ENCODE results near the gene LRRC74B.
"Not testable (repeated sequence)": the region's sequence is repeated elsewhere in the genome, so short reads cannot be mapped to it uniquely, and the experiment has no call there.

The LRRC74B gene

DNA sequence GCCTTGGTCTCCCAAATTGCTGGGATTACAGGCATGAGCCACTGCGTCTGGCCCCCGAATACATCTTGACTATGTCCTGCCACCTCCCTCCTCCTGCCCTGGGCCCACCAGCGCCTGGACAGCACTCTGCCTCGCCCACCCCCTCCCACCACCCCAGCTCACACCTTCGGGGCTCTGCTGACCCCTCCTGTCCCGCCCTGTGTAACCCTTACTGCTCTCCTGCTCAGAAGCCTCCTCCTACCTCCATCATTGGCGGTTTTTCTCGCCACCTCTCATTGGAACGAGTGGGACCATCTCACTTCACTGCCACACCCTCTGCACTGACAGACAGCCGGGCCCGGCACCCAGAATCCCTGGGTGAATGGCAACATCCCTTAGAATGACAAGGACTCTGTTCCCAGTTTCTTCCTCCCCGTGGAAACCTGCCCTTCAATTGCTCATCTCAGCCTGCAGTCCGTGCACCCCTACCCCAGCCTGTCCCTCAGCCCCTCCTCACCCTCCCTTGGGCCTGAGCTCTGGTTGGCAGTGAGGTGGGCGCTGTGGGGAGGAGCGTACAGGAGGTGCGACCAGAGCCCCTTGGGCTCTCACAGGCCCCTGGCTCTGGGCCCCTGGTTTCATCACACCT lies 32.2 kb downstream of the LRRC74B start:
- DNase-seq = no peak

DNA sequence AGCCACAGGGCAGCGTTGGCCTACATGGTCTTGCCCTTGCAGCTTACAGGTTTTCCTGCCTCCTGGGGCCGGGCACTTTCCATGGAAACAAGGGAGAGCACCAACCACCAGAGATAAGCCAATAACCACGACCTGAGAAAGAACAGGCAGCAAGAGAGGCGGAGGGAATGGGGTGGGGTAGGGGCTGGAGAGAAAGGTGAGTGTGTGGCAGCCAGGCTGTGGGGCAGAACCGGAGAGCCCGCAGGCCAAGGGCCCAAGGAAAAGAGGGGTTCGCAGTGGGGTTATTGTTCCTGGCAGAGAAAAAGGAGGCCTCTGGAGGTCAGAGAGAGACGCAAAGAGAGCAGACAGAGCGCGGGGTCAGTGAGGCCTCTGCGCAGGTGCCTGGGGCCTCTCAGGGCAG lies 33.2 kb downstream of the LRRC74B start:
- no peak for DNase-seq

GRCh38 chr22:21079493-21079892 lies 33.7 kb downstream of the LRRC74B start:
- no peak for DNase-seq

GRCh38 chr22:21080435-21081137 lies 34.8 kb downstream of the LRRC74B start:
- DNase-seq = no peak

DNA sequence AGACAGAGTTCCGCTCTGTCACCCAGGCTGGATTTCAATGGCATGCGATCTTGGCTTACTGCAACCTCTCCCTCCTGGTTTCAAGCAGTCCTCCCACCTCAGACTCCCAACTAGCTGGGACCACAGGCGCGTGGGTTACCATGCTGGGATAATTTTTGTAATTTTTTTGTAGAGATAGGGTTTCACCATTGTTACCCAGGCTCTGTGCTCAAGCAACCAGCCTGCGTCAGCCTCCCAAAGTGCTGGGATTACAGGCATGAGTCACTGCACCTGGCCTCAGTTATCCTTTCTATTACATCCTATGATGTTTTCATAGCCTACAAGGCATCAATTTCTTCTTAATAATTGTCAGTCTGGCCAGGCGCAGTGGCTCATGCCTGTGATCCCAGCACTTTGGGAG lies 36.5 kb downstream of the LRRC74B start:
- DNase-seq = no peak

GRCh38 chr22:21087119-21087518 lies 41.4 kb downstream of the LRRC74B start:
- no peak for DNase-seq

GRCh38 chr22:21087926-21088325 lies 42.2 kb downstream of the LRRC74B start:
- DNase-seq = not testable (repeated sequence)

DNA sequence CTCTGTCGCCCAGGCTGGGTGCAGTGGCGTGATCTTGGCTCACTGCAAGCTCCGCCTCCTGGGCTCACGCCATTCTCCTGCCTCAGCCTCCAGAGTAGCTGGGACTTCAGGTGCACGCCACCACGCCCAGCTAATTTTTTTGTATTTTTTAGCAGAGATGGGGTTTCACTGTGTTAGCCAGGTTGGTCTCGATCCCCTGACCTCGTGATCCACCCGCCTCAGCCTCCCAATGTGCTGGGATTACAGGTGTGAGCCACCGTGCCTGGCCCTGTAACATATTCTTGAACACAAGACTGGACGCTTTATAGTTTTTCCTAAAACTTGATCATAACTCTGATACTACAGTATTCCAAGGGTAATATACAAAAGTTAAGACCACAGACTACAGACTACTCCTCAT lies 45.5 kb downstream of the LRRC74B start:
- not testable (repeated sequence) for DNase-seq

DNA sequence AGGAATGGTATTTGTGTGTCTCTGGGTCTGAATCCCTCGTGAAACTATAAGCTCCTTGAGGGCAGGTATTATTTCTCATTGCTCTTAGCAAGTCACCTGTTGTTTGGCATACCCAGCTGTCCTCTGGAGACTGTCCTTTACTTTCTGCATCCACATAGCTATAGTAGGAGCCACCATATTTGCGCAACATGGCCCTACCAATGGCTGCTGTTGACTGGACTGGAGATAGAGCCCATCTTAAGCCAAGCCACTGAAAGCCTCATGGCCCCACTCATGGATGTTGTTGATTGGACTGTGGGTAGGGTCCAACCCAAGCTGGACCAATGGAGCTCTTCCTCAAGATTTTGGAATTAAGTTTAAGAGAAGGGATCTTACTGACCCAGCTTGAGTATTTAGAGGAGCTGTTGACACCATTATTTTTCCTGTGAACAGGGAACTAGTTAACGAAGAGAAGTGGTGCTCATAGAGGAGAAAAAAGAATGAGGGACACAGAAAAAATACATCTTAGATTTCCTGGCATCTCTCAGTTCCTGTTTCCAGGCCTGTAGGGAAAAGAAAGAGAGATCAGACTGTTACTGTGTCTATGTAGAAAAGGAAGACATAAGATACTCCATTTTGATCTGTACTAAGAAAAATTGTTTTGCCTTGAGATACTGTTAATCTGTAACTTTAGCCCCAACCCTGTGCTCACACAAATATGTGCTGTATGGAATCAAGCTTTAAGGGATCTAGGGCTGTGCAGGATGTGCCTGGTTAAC lies 47.2 kb downstream of the LRRC74B start:
- no peak for DNase-seq

- not testable (repeated sequence) for DNase-seq
Observed at GRCh38 chr22:21093555-21094137, 47.9 kb downstream of the LRRC74B start.

DNA sequence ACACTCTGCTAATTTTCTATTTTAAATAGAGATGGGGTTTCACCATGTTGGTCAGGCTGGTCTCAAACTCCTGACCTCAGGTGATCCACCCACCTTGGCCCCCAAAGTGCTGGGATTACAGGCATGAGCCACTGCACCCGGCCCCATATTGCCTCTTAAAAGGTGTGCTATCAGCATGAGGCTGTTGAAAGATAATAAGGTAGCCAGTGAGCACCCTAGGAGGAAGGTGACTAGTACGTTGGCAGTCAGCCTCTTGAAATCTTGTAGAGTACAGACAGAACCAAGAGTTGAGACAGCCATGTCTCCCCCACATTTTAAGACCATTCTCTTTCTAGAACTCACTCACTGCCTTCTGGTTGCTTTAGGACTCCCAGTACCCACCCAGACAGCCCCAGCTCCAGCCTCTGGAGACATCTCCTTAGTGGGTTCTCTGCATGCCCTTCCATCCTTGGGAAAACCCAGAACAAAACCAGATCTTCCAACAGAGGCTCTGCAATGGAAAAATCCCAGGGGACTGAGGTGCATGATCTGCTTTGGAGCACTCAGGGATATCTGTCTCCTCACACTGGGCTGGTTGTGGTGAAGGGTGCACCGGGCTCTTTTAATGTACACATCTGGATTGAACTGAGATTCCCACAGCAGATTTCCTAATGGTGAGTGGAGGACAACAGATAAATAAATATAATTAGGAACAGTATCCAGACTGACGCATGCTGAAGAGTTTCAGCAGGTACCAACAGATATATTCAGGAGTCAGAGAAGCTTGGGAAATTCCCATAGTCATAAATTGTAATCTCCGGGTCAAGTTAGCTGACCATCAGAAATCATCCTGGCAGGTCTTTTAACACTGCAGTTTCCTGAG lies 49.4 kb downstream of the LRRC74B start:
- DNase-seq = no peak

GRCh38 chr22:21095773-21096107 lies 50.0 kb downstream of the LRRC74B start:
- DNase-seq = no peak

DNA sequence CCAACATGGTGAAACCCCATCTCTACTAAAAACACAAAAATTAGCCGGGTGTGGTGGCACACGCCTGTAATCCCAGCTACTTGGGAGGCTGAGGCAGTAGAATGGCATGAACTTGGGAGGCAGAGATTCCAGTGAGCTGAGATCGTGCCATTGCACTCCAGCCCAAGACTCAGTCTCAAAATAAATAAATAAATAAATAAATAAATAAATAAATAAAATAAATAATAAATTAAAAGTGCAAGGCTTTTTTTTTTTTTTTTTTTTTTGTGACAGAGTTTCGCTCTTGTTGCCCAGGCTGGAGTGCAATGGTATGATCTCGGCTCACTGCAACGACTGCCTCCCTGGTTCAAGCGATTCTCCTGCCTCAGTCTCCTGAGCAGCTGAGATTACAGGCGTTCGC lies 51.1 kb downstream of the LRRC74B start:
- DNase-seq = not testable (repeated sequence)

GRCh38 chr22:21098099-21098671 lies 52.4 kb downstream of the LRRC74B start:
- no peak for DNase-seq

GRCh38 chr22:21099578-21099977 lies 53.8 kb downstream of the LRRC74B start:
- no peak for DNase-seq

DNA sequence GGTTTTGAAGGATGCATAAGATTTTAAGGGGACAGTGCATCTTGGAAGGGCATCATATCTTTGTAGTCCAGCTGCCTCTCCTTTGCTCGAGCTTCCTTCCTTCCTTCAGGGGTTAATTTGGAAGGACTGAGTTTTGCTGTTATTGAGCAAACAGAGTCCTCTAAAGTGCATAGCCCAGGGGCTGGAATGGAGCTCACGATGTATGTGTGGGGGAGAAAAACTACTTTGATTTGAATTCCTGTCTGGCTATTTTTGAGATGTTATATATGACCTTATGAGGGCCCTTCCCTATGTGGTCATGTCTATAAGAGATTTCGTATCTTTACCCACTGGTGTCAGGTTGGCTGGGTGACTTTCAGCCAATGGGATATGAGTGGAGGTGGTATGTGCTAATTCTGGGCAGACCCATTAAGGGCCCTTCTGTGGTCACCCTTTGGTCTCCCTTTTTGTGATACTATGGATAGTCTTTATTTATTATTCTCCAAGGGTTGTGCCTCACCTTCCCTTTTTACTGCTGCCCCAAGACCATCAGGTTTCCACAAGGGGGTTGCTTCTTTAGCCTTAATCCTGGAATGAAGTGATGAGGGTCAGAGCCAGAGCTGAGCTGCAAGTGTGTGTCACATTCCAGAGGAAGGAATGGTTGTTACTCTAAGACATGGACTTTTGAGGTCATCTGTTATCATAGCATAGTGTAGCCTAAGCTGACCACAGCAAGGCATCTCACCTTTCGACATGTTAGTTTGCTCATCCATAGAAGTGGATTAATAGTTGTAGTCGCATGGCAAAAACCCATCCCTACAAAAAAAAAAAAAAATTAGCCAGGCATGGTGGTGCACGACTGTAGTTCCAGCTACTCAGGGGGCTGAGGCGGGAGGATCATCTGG lies 54.6 kb downstream of the LRRC74B start:
- no peak for DNase-seq

GRCh38 chr22:21101877-21102638 lies 56.3 kb downstream of the LRRC74B start:
- DNase-seq = no peak

DNA sequence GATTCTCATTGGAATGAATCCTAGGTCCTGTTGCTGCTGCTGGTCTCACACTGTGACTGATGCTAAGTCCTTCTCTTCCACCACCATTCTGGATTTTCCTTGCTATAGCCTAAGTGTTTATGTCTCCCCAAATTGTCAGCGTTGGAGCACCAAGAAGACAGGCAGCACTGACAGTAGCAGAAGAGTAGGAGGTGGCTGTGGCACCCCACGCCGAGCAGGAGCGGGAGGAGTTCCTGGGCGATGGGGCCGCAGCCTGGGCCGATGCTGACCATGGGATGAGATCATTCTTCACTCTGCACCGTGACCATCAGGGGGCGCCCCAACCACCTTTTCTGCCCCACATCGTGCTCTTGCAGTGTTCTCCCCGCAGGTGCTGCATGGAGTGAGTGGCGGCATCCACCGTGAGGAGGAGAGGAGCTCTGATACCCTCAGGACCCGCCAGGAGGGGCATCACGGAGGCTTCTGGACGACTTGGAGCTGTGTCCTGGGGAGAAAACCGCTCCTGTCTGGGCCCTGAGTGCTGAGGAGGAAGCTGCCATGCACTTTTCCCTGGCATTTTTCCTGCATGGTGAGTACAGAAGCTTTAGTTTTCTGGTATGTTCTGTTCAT lies 57.0 kb downstream of the LRRC74B start:
- peak; percentile 59 for DNase-seq

- no peak for DNase-seq
Observed at GRCh38 chr22:21103633-21104032, 57.9 kb downstream of the LRRC74B start.

DNA sequence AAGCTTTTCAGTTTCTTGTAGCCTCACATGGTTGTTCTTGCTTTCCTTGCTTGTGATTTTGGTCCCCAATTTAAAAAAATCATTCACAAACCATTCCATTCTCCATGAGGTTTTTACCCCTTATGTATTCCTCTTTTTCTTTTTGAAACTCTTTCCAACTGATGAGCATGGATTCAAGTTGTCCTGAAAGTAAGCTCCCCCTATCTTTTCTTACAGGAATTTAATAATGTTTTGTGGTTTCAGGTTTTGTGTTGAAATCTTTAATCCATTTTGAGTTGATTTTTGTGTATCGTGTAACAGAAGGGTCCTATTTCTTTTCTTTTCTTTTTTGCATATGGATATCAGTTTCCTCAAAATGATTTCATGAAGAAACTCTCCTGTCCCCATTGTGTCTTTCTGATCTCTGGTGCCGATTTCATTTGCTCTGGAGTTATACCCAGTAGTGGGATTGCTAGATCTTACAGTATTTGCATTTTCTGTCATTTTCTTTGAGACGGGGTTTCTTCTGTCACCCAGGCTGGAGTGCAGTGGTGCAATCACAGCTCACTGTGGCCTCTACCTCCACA lies 58.5 kb downstream of the LRRC74B start:
- no peak for DNase-seq

All from effector CD4-positive, alpha-beta T cell (primary cell).